ENCODE results near the gene SEC16A.

SEC16A gene

DNA sequence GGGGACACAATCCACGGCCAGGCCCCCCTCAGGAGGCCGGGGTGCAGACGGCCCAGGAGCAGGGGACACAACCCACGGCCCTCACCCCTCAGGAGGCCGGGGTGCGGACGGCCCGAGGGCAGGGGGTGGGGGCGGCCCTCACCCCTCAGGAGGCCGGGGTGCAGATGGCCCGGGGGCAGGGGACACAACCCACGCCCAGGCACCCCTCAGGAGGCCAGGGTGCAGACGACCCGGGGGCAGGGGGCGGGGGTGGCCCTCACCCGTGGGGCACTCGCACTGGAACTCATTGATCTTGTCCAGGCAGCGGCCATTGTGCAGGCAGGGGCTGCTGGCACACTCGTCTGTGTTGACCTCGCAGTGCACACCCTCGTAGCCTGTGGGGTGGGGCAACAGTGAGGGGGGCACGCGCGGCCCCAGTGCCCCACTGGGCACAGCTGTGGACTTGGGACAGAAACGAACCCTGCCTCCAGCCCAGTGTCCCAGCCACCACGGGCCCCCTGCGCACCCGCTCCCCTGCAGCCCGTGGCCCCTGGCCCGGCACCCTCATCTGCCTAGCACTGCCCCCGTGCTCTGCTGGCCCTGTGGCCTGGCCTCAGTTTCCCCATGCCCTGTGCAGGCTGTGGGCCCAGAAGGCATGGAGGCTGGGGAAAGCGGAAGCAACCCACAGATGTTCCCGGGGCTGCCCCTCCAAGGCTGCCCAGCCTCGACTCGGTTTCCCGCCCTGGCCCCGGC, 34.3 kb upstream of the SEC16A start:
- DNase-seq, result no peak

DNA sequence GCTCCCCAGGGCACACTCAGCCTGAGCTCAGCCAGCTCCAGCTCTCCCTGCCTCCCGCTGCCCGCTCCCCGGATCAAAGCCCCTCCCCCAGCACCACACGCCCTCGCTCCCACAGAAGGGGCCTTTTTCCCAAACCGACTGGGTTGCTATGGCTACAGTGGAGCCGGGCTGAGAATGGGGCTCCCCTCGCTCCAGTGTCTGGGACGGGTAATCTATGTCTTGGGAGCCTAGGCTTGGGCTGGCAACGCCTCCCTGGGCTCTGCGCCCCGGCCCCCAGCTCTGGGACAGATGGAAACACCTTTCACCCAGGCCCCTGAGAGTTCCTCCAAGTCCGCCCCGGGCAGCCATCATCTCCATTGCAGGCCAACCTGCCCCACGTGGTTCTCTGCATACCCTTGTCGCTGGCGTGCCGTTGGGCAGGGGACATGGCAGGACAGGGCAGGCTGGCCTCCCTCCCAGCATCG, 33.4 kb upstream of the SEC16A start:
- DNase-seq, result no peak

GRCh38 chr9:136515276-136515675, 32.4 kb upstream of the SEC16A start:
- DNase-seq, result no peak

DNA sequence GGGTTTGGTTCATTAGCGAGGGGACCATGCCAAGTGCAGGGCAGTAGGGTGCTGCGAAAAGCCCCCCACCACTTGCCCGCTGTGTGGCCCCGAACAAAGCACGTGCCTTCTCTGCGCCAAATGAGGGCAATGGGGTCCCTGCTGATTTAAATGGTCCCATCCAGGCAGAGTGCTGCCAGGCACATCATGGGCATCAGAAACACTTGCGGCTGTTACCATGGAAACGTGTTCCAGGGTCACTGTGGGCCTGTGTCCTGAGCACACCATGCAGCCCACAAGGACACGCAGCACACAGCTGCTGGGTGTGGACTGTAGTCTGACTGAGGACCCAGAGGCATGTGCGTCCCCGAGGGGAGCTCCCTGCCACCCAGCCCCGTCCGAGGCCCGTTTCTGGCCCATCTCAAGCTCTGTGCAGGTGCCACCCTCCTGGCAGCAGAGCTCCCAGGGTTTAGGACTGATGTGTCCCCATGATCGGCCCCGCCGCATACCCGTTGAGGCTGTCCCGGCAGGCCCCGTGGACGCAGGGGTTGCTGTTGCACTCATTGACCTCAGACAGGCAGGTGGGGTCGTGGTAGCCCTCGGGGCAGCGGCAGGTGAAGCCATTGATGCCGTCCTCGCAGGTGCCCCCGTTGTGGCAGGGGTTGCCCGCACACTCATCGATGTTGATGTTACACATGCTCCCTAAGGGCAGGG, 31.3 kb upstream of the SEC16A start:
- no peak for DNase-seq

- no peak for DNase-seq
Measured at GRCh38 chr9:136513191-136513590, 30.4 kb upstream of the SEC16A start.

DNA sequence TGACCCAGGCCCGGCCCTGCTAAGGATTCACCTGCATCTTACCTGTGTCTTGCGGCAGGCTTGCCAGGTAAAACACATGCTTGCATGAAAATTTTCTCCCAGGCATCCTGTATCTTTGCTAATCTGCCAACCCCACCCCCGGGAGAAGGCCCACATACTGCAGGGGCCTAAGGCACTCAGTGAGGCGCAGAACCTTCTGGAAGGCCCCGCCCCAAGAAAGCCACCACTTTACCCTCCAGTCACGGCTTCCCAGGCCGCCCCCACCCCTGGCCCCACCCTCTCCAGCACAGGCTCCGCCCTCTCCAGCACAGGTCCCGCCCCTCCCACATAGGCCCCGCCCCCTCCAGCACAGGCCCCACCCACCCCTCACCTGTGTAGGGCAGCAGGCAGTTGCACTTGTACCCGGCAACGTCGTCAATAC, 29.8 kb upstream of the SEC16A start:
- DNase-seq, result peak; percentile 17

- no peak for DNase-seq
Measured at GRCh38 chr9:136511670-136512592, 29.1 kb upstream of the SEC16A start.

DNA sequence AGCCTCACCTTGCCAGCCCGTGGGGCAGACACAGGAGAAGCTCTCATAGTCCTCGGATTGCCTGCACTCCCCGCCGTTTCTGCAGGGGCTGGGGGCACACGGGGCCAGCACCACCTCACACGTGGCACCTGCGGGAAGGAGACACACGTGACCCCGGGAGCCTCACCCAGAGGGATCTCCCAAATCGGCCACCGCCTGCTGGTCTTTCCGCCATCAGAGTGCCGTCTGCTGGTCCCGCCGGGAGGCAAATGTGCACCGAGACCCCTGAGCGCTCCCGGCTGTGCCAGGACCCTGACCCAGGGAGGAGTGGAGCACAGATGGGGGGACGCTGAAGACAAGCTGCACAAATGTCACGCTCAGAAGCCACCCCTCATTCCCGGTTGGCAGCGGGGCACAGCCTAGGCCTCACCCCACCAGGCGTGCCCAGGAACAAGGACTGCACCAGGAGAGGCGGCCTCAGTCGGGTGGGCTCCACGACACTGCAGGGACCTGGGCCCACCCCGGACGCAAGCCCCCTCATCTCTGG, 28.4 kb upstream of the SEC16A start:
- DNase-seq, result no peak

DNA sequence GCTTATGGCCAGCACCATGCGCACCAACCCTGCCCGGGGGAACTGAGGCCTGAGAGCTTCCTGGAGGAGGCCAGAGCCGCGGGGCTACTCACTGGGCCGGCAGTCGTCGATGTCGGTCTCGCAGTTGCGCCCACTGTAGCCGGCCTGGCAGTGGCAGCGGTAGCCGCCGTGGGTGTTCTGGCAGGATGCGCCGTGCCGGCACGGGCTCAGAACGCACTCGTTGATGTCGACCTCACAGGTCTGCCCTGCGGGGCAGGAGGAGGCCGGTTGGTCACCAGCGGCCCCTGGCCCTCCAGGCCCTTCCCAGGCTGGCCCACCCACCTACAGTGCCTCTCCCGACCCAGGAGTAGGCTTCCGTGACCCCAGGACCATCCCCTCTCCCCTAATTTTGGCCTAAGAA, 27.7 kb upstream of the SEC16A start:
- DNase-seq, result no peak

DNA sequence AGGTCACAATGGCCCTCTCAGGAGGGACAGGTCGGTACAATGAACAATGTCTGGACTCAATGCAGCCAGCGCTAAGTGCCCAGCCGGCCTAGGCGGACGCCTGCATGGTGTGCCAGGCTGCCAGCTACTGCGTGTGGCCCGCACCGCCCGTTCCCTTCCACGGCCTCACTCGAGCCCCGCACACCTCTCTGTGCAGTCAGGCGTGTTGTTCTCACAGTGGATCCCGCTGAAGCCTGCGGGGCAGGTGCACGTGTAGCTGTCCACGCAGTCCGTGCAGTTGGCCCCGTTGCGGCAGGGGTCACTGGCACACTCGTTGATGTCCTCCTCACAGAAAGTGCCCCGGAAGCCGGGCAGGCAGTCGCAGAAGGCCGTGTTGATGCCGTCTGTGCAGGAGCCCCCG, 26.7 kb upstream of the SEC16A start:
- no peak for DNase-seq

DNA sequence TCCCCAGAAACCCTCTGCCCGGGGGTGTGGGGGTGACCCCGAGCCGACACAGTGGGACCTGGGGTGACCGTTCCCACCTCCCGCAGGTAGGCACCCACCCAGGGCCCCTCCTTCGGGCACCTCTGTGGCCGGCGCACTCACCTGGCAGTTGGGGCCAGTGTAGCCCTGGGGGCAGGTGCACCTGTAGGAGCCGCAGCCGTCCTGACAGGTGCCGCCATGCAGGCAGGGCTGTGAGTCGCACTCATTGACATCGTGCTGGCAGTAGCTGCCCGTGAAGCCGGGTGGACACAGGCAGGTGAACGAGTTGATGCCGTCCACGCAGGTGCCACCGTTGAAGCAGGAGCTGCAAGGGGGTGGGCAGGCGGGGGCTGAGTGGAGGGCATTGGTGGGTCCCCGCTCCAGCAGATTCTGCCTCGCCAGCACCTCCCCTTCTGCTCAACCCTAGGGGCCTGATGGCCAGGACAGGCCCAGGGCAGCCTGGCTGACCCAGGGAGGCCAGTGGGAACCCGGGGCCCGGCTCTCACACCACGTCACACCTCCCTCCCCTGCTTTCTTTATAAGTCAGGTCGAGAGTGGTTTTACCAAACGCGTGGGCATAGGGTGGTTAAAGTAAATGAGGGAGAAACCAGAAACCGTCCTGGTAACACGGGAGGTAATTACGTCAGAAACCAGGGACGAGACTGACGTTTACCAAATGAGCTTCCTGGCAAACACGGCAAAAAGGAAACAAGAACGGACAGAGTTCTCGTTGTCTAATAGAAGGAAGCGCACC, 26.1 kb upstream of the SEC16A start:
- DNase-seq, result peak; percentile 41

DNA sequence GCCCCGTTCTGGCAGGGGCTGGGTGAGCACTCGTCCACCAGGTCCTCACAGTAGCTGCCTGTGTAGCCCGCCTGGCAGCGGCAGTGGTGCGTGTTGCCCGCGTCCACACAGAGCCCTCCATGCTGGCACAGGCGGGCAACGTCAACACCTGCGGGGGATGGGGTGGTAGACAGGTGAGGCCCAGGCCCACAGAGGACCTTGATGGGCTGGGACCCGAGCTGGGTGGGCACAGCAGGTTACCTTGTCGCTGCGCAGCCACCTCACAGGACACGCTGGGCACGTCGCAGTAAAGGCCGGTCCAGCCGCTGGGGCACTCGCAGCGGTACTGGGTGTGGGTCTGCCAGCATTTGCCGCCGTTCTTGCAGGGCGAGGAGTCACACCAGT, 25.1 kb upstream of the SEC16A start:
- no peak for DNase-seq

- DNase-seq, result no peak
Measured at GRCh38 chr9:136507221-136507991, 24.6 kb upstream of the SEC16A start.

DNA sequence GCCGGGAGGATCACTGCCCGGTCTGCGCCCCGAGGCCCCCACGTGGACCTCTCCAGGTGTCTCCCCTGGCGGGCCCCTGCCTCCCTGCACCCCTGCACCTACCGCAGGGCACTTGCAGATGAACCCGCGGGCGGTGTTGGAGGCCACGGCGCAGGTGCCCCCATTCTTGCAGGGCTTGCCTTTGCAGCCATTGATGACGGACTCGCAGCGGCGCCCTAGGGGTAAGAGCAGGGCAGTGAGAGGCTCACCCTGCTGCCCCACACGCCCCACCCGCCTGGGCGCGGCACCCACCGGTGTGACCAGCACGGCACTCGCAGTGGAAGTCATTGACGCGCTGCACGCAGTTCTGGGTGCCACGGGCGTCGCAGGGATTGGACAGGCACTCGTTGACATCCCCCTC, 23.6 kb upstream of the SEC16A start:
- no peak for DNase-seq

- DNase-seq, result no peak
Measured at GRCh38 chr9:136505406-136506403, 22.9 kb upstream of the SEC16A start.

- no peak for DNase-seq
Measured at GRCh38 chr9:136504512-136505348, 21.9 kb upstream of the SEC16A start.

DNA sequence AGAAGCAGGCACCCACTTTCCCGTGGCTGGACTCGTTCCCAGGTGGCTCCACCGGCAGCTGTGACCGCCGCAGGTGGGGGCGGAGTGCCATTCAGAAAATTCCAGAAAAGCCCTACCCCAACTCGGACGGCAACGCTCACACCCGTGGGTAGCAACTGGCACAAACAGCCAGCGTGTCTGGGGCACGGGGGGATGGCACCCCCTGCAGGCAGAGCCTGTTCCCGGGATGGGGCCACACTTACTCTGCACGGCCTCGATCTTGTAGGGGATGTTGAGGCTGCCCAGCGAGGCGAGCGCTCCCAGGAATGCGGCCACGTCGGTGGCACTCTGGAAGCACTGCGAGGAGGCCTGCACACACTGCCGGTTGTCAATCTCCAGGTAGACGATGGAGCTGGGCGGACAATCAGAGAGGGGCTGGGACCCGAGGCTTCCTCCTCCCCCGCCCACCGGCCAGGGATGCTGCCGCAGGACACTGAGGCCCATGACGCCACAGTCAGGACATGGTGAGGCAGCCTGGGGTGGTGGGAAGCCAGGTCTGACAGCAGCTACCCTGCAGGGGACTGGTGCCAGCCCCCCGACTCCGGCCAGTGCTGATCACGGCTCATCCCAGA, 20.2 kb upstream of the SEC16A start:
- no peak for DNase-seq

DNA sequence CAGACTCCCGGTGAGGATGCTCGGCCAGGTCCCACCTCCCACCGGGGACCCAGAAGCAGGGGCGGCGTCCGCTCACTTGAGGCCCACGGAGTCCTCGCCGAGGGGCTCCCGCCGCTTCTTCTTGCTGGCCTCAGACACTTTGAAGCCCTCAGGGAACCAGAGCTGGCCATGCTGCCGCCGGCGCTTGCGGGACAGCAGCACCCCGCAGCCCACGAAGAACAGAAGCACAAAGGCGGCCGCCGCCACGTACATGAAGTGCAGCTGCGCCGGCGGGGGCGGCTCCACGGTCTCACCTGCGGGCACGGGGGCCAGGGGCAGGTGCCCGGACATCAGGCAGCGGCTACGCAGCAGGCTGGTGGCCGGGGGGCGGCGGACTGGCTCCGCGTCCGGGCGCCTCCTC, 19.4 kb upstream of the SEC16A start:
- DNase-seq, result no peak

GRCh38 chr9:136501686-136502085, 18.8 kb upstream of the SEC16A start:
- no peak for DNase-seq
